ENCODE results near the gene HS3ST4.

- TF ChIP-seq CTCF (IDR thresholded peaks at IDR 0.05; ENCODE audit: poor library complexity, severe bottlenecking): no peak
- TF ChIP-seq EP300 (conservative IDR thresholded peaks at IDR 0.05; ENCODE audit: poor library complexity, severe bottlenecking): peak; percentile 74
- TF ChIP-seq POLR2AphosphoS5 (IDR thresholded peaks at IDR 0.05): peak; percentile 80
- TF ChIP-seq EZH2 (IDR thresholded peaks at IDR 0.05; ENCODE audit: borderline replicate concordance, insufficient read depth, low read length, poor library complexity, severe bottlenecking): no peak
- no peak for TF ChIP-seq RAD21 (conservative IDR thresholded peaks at IDR 0.05)
- peak; percentile 84 for TF ChIP-seq REST (IDR thresholded peaks at IDR 0.05; ENCODE audit: borderline replicate concordance)
- no peak for TF ChIP-seq MXI1 (conservative IDR thresholded peaks at IDR 0.05; ENCODE audit: poor library complexity, severe bottlenecking)
Observed at GRCh38 chr16:25748092-25748654, 56.4 kb downstream of the HS3ST4 start.

Data from neural cell (in vitro differentiated cells).